Sigmoid colon (tissue), 7 donors: ENCODE measurements around the gene TFG. TPM values are rescaled to one million over a fixed set of nuclear protein-coding genes. Genes with fewer than 3 reads are reported as not detected.

Source experiments
- DNase-seq: peaks from one replicate; pipeline ENCODE4 v3.0.0-alpha.2; 2019
- H3K27ac ChIP-seq, 4 donors: fragments of 200-600 bp; sonication (generic); one replicate each; pipeline ENCODE4 v1.5.1; 2016 to 2019; ENCODE audit warnings: mild to moderate bottlenecking in 1 of 4
- H3K27me3 ChIP-seq, 3 donors: fragments of 200-600 bp; sonication (generic); one replicate each; pipeline ENCODE4 v1.5.1; 2019; ENCODE audit warnings: mild to moderate bottlenecking in 1 of 3
- H3K36me3 ChIP-seq, 4 donors: fragments of 200-600 bp; sonication (generic); one replicate each; pipeline ENCODE4 v1.5.1; 2016 to 2019
- H3K4me1 ChIP-seq, 4 donors: fragments of 200-600 bp; sonication (generic); one replicate each; pipeline ENCODE4 v1.5.1; 2017 to 2019
- H3K4me3 ChIP-seq, 4 donors: fragments of 200-600 bp; sonication (generic); one replicate each; pipeline ENCODE4 v1.5.1; 2017 to 2019; ENCODE audit warnings: mild to moderate bottlenecking in 2 of 4, moderate library complexity in 1 of 4
- H3K9me3 ChIP-seq, 4 donors: fragments of 200-600 bp in 3 of 4; sonication (generic) in 3 of 4; one replicate each; pipeline versions ENCODE4 v1.5.1 to v1.6.1; 2013 to 2019
- CTCF ChIP-seq, 4 experiments: fragments of 450-650 bp in 3 of 4; fragments of 200-600 bp in 1 of 4; IDR thresholded peaks; one replicate each; pipeline ENCODE4 v1.5.1; 2016 to 2019; ENCODE audit warnings: antibody characterized with exemption in 4 of 4, mild to moderate bottlenecking in 3 of 4, moderate library complexity in 2 of 4
- EP300 ChIP-seq, 4 donors: sonication (generic); formaldehyde crosslinking; IDR thresholded peaks; one replicate each; pipeline ENCODE4 v1.6.1; 2017; ENCODE audit warnings: antibody characterized with exemption in 4 of 4
- POLR2A ChIP-seq, 2 donors: fragments of 450-650 bp; IDR thresholded peaks; one replicate each; pipeline ENCODE4 v1.6.1; 2016; ENCODE audit warnings: antibody characterized with exemption in 2 of 2, mild to moderate bottlenecking in 2 of 2, moderate library complexity in 2 of 2
- POLR2AphosphoS5 ChIP-seq, 4 donors: sonication (generic); formaldehyde crosslinking; IDR thresholded peaks; one replicate each; pipeline ENCODE4 v1.6.1; 2017; ENCODE audit warnings: antibody characterized with exemption in 4 of 4
- WGBS, 2 donors: extraction: QIAGEN DNeasy Blood & Tissue Kit; methylation state at CpG; one replicate each; pipeline ENCODE4 v1.1.7; 2013; 5-methylcytosine and 5-hydroxymethylcytosine counted together
- intact Hi-C: fragments of 100-400 bp; cut with DNase I; formaldehyde crosslinking; loops from one replicate; pipeline ENCODE4 v1.15.1; 2023
- polyA plus RNA-seq, 3 donors: library from polyadenylated mRNA; stranded (reverse); fragments of 200-250 nt; gene quantifications; one replicate each; pipeline ENCODE4 v1.2.3, GENCODE V29; 2013
- total RNA-seq, 4 donors: library from RNA; depleted of rRNA; stranded (reverse); fragments of >200 nt; gene quantifications; one replicate each; pipeline ENCODE4 v1.1.0, GENCODE V29; 2016
- donor health status: healthy with polysubstance abuse.
- donor health status: Bipolar disorder and iron deficiency.
- donor health status: healthy.

The TFG gene
- total and polyA plus RNA-seq, 7 donors: 52.0 to 139 (median 64.9) TPM

GRCh38 chr3:100777271-100777670 lies 68.0 kb downstream of the TFG start:
- Histone ChIP-seq H3K9me3 (no peaks in the 10 kb centered on the region), H3K27me3 (no peaks in the 10 kb centered on the region), H3K27ac (no peak overlapping the region), H3K4me1 (peaks cover 0 to 5% (median 0%) of the 10 kb centered on the region in 4 donors), H3K4me3 (no peak overlapping the region), H3K36me3 (peaks cover 0 to 38% (median 0%) of the 10 kb centered on the region in 4 donors)
- intact Hi-C loops: no loop called here
- no peak for DNase-seq
- TF ChIP-seq POLR2AphosphoS5 (IDR thresholded peaks at IDR 0.05) (no peak), EP300 (IDR thresholded peaks at IDR 0.05) (no peak), CTCF (IDR thresholded peaks at IDR 0.05) (no peak), POLR2A (IDR thresholded peaks at IDR 0.05) (no peak)

GRCh38 chr3:100779480-100779879 lies 70.2 kb downstream of the TFG start:
- peaks cover 0 to 26% (median 0%) of the 10 kb centered on the region in 4 donors for H3K36me3 ChIP-seq
- H3K4me1 ChIP-seq: peaks cover 0 to 8% (median 6%) of the 10 kb centered on the region in 4 donors
- H3K9me3 ChIP-seq: no peaks in the 10 kb centered on the region
- no peaks in the 10 kb centered on the region for H3K27me3 ChIP-seq
- no peak for DNase-seq
- intact Hi-C loops: no loop called here
- no peak overlapping the region for H3K4me3 ChIP-seq
- H3K27ac ChIP-seq: no peak overlapping the region
- TF ChIP-seq POLR2AphosphoS5 (IDR thresholded peaks at IDR 0.05) (no peak), EP300 (IDR thresholded peaks at IDR 0.05) (no peak), POLR2A (IDR thresholded peaks at IDR 0.05) (no peak), CTCF (IDR thresholded peaks at IDR 0.05) (no peak)

GRCh38 chr3:100780071-100780622 lies 70.9 kb downstream of the TFG start:
- DNase-seq: no peak
- Histone ChIP-seq H3K36me3 (peaks cover 0 to 28% (median 0%) of the 10 kb centered on the region in 4 donors), H3K4me3 (no peak overlapping the region), H3K27me3 (no peaks in the 10 kb centered on the region), H3K27ac (no peak overlapping the region), H3K9me3 (no peaks in the 10 kb centered on the region), H3K4me1 (peaks cover 0 to 8% (median 6%) of the 10 kb centered on the region in 4 donors)
- WGBS, 2 donors: 72 to 78% methylated on average over 2 of the region's 2 CpGs
- TF ChIP-seq EP300 (IDR thresholded peaks at IDR 0.05): no peak
- TF ChIP-seq POLR2A (IDR thresholded peaks at IDR 0.05): no peak
- no peak for TF ChIP-seq CTCF (IDR thresholded peaks at IDR 0.05)
- TF ChIP-seq POLR2AphosphoS5 (IDR thresholded peaks at IDR 0.05): no peak
- intact Hi-C loops: no loop called here

GRCh38 chr3:100781301-100781700 lies 72.0 kb downstream of the TFG start:
- Histone ChIP-seq H3K9me3 (peaks cover 0 to 4% (median 2%) of the 10 kb centered on the region in 4 donors), H3K4me1 (peaks cover 0 to 8% (median 6%) of the 10 kb centered on the region in 4 donors), H3K27me3 (no peaks in the 10 kb centered on the region), H3K36me3 (peaks cover 0 to 37% (median 0%) of the 10 kb centered on the region in 4 donors), H3K4me3 (no peak overlapping the region), H3K27ac (no peak overlapping the region)
- WGBS, 2 donors: 95 to 96% methylated on average over 2 of the region's 2 CpGs
- DNase-seq: no peak
- intact Hi-C loops: no loop called here
- TF ChIP-seq POLR2AphosphoS5 (IDR thresholded peaks at IDR 0.05) (no peak), EP300 (IDR thresholded peaks at IDR 0.05) (no peak), CTCF (IDR thresholded peaks at IDR 0.05) (no peak), POLR2A (IDR thresholded peaks at IDR 0.05) (no peak)

- H3K4me1 ChIP-seq: peaks cover 0 to 8% (median 6%) of the 10 kb centered on the region in 4 donors
- H3K27ac ChIP-seq: no peak overlapping the region
- H3K27me3 ChIP-seq: no peaks in the 10 kb centered on the region
- peaks cover 0 to 4% (median 2%) of the 10 kb centered on the region in 4 donors for H3K9me3 ChIP-seq
- intact Hi-C loops: no loop called here
- 50 to 59% methylated on average over 2 of the region's 2 CpGs for WGBS, 2 donors
- no peak for DNase-seq
- H3K4me3 ChIP-seq: no peak overlapping the region
- peaks cover 0 to 27% (median 0%) of the 10 kb centered on the region in 4 donors for H3K36me3 ChIP-seq
- no peak for TF ChIP-seq POLR2A (IDR thresholded peaks at IDR 0.05)
- no peak for TF ChIP-seq EP300 (IDR thresholded peaks at IDR 0.05)
- no peak for TF ChIP-seq POLR2AphosphoS5 (IDR thresholded peaks at IDR 0.05)
- TF ChIP-seq CTCF (IDR thresholded peaks at IDR 0.05): no peak
Observed at GRCh38 chr3:100782348-100782747, 73.1 kb downstream of the TFG start.
